Measurements from ENCODE around the gene RAD51B.

GRCh38 chr14:68777644-68778043 lies 958.1 kb downstream of the RAD51B start:
- TF ChIP-seq CTCF (IDR thresholded peaks at IDR 0.05): no peak
- TF ChIP-seq POLR2AphosphoS5 (IDR thresholded peaks at IDR 0.05): no peak
